ENCODE data around the gene GRN. TPM values are rescaled to one million over a fixed set of nuclear protein-coding genes. Genes with fewer than 3 reads are reported as not detected.

The GRN gene
- total and polyA plus RNA-seq, 11 donors, result 44.6 to 451 (median 185) TPM

DNA sequence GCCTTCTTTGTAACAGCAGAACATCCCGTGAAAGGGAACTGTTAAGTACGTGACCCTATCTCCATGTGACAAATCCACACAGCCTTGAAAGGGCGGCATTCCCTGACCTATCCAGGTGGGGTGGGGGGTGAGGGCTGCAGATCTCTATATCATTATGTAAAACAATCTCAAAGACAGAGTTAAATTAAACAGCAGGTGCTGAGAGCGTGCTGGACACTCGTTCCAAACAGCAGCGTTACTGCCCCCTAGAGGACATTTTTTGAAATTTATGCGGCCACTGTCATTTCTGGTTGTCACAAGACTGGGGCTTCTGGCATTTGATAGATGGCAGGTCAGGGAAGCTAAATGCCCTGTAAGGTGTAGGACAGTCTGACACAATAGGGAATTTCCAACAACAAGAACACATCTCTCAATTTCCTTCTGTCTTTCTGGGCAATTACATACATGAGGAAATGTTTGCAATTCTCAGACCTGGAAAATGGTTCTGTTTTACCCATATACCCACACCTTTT, 13.8 kb upstream of the GRN start:
- Histone ChIP-seq H3K9me3 (no peaks in the 10 kb centered on the region), H3K36me3 (no peaks in the 10 kb centered on the region), H3K4me3 (no peak overlapping the region), H3K27ac (peak overlapping the region in 2 of 12 donors; percentile 10 to 12), H3K4me1 (peaks cover 0 to 49% (median 4%) of the 10 kb centered on the region in 12 donors), H3K27me3 (no peaks in the 10 kb centered on the region)
- ATAC-seq (peak in 3 of 4 donors; percentile 20 to 48 (median 27)), DNase-seq (peak; percentile 57 to 76 (median 66))
- TF ChIP-seq, protein P1, sequence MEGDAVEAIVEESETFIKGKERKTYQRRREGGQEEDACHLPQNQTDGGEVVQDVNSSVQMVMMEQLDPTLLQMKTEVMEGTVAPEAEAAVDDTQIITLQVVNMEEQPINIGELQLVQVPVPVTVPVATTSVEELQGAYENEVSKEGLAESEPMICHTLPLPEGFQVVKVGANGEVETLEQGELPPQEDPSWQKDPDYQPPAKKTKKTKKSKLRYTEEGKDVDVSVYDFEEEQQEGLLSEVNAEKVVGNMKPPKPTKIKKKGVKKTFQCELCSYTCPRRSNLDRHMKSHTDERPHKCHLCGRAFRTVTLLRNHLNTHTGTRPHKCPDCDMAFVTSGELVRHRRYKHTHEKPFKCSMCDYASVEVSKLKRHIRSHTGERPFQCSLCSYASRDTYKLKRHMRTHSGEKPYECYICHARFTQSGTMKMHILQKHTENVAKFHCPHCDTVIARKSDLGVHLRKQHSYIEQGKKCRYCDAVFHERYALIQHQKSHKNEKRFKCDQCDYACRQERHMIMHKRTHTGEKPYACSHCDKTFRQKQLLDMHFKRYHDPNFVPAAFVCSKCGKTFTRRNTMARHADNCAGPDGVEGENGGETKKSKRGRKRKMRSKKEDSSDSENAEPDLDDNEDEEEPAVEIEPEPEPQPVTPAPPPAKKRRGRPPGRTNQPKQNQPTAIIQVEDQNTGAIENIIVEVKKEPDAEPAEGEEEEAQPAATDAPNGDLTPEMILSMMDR (IDR thresholded peaks at IDR 0.05), result peak; percentile 76 to 88 (median 82)
- TF ChIP-seq POLR2A (IDR thresholded peaks at IDR 0.05), result no peak
- intact Hi-C loops (cut with DNase I), result loop anchor here in 6 of 10 donors (1.0 to 5.0 kb wide), 4 partner anchors 119 to 189 kb away; partner anchors contain the start of gene HROB (in 1 of the 6)
- WGBS, 4 donors, result 1 to 2% (median 2%) methylated on average over 7 of the region's 7 CpGs

DNA sequence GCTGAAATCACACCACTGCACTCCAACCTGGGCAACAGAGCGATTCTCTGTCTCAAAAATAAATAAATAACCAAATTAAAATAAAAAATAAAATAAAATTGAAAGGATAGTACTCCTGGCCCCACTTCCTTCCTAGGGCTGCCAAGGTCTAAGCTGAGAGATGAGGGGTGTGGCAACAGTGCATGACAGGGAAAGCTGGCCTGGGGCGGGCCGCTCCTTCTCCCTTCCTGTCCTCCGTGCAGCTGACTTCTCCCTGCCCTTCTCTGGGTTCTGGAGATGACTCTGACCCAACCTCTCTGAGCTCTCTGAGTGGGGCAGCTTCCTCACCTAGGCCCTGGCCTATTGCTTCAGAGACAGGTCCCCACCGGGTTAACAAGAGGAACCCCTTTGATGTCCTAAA, 11.7 kb upstream of the GRN start:
- intact Hi-C loops (cut with DNase I), result loop anchor here in 1 of 10 donors (5.0 kb wide), 1 partner anchor 191 kb away; the partner anchor contains the start of gene HROB
- peak in 2 of 5 donors; percentile 56 to 71 for DNase-seq
- TF ChIP-seq POLR2A (IDR thresholded peaks at IDR 0.05), result no peak
- TF ChIP-seq, protein P1 (IDR thresholded peaks at IDR 0.05), result no peak
- peak in 2 of 4 donors; percentile 44 to 62 for ATAC-seq
- 65 to 68% (median 67%) methylated on average over 5 of the region's 5 CpGs for WGBS, 4 donors
- Histone ChIP-seq H3K27ac (no peak overlapping the region), H3K36me3 (no peaks in the 10 kb centered on the region), H3K27me3 (no peaks in the 10 kb centered on the region), H3K4me1 (peaks cover 0 to 40% (median under 1%) of the 10 kb centered on the region in 12 donors), H3K4me3 (no peak overlapping the region), H3K9me3 (no peaks in the 10 kb centered on the region)

DNA sequence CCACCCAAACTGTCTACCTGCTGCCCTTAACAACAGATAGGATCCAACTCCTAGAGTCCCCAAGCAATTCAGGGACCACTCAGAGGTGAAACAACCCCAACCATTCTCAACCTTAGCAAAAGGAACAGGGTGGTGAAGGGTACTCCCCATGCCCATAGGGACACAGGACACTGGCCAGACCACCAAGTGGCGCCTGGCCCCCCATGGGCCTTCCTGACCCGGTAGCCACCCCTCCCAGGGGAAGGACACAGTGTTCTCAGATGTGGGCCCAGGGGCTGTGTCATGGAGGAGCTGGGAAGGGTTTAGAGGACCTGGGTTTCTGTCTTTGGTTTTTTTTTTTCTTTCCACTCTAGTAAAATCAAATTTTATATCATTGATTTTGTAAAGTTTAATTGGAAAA, 10.8 kb upstream of the GRN start:
- no peaks in the 10 kb centered on the region for H3K9me3 ChIP-seq
- no peak overlapping the region for H3K4me3 ChIP-seq
- ATAC-seq, result no peak
- WGBS, 4 donors, result 67 to 85% (median 69%) methylated on average over 2 of the region's 2 CpGs
- H3K4me1 ChIP-seq, result peaks cover 0 to 40% (median 2%) of the 10 kb centered on the region in 12 donors
- DNase-seq, result no peak
- H3K27me3 ChIP-seq, result no peaks in the 10 kb centered on the region
- intact Hi-C loops (cut with DNase I), result loop anchor here in 1 of 10 donors (5.0 kb wide), 1 partner anchor 192 kb away; the partner anchor contains the start of gene HROB
- H3K36me3 ChIP-seq, result no peaks in the 10 kb centered on the region
- TF ChIP-seq, protein P1 (IDR thresholded peaks at IDR 0.05), result no peak
- no peak for TF ChIP-seq POLR2A (IDR thresholded peaks at IDR 0.05)
- peak overlapping the region in 1 of 12 donors; percentile 49 for H3K27ac ChIP-seq

DNA sequence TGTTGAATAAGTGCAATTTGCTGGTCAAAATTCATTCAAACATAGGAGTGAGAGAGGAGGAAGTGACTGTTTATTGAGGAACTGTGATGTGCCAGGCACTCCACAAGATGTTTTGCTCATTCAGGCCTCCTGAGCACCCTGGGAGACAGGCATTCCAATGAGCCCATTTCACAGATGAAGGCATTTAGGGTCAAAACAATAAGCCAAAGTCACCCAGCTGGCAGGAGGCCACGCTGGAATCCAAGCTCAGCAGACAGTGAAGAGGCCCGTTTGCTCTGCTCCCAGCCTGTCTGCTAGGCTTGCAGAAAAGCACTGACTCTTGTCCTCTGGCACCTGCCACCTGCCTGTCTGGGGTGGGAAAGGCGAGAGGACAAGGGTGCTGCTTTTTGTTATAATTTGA, 10.4 kb upstream of the GRN start:
- H3K4me3 ChIP-seq, result no peak overlapping the region
- no peak for ATAC-seq
- H3K36me3 ChIP-seq, result no peaks in the 10 kb centered on the region
- intact Hi-C loops (cut with DNase I), result loop anchor here in 1 of 10 donors (5.0 kb wide), 1 partner anchor 192 kb away; the partner anchor contains the start of gene HROB
- DNase-seq, result no peak
- H3K9me3 ChIP-seq, result no peaks in the 10 kb centered on the region
- no peak for TF ChIP-seq POLR2A (IDR thresholded peaks at IDR 0.05)
- TF ChIP-seq, protein P1 (IDR thresholded peaks at IDR 0.05), result no peak
- peaks cover 0 to 40% (median 2%) of the 10 kb centered on the region in 12 donors for H3K4me1 ChIP-seq
- WGBS, 4 donors, result 50 to 65% (median 59%) methylated on average over 3 of the region's 3 CpGs
- H3K27me3 ChIP-seq, result no peaks in the 10 kb centered on the region
- H3K27ac ChIP-seq, result peak overlapping the region in 1 of 12 donors; percentile 49
